NAMALWA (cell line): ENCODE results near the gene HOXA5.

Experiments
- DNase-seq: peaks from one replicate; pipeline ENCODE4 v3.0.0-alpha.2; 2015; ENCODE audit warnings: low spot score

The HOXA5 gene

GRCh38 chr7:27106901-27107240 is 36.6 kb downstream of the HOXA5 start:
- DNase-seq = no peak

GRCh38 chr7:27106181-27106900 is 37.1 kb downstream of the HOXA5 start:
- DNase-seq = no peak

GRCh38 chr7:27105301-27106031 is 38.0 kb downstream of the HOXA5 start:
- DNase-seq = no peak

- DNase-seq = no peak
These were observed 39.0 kb downstream of the HOXA5 start for GRCh38 chr7:27104341-27105058.

- DNase-seq = no peak
These were observed 39.8 kb downstream of the HOXA5 start for GRCh38 chr7:27103489-27104226.

- no peak for DNase-seq
These were observed 40.7 kb downstream of the HOXA5 start, which contains the start of gene HOXA2 for GRCh38 chr7:27102581-27103442. TSS of gene HOXA2 (minus strand) at chr7:27102683. CDS start at chr7:27102500, 183 bp downstream.

- no peak for DNase-seq
These were observed 41.4 kb downstream of the HOXA5 start for GRCh38 chr7:27101957-27102580.

- DNase-seq = no peak
These were observed 42.1 kb downstream of the HOXA5 start for GRCh38 chr7:27101171-27101956.

- no peak for DNase-seq
These were observed 42.7 kb downstream of the HOXA5 start for GRCh38 chr7:27100694-27101170.

- no peak for DNase-seq
These were observed 43.8 kb downstream of the HOXA5 start for GRCh38 chr7:27099453-27100370.

- DNase-seq = no peak
These were observed 44.7 kb downstream of the HOXA5 start for GRCh38 chr7:27098578-27099451.

GRCh38 chr7:27097686-27098577 is 45.5 kb downstream of the HOXA5 start:
- no peak for DNase-seq

GRCh38 chr7:27096768-27097514 is 46.5 kb downstream of the HOXA5 start:
- peak; percentile 34 for DNase-seq

- DNase-seq = peak; percentile 98
These were observed 47.3 kb downstream of the HOXA5 start, which contains the start of gene HOXA1 for GRCh38 chr7:27095897-27096767. TSS of gene HOXA1 (minus strand) at chr7:27096000. CDS start at chr7:27095912, 88 bp downstream.
